IMR-90 (cell line): ENCODE measurements around the gene SLC22A2. TPM values are rescaled to one million over a fixed set of nuclear protein-coding genes. Genes with fewer than 3 reads are reported as not detected.

Experiments used
- ATAC-seq: fragments of 200-7000 bp; cut with Tn5 transposase; 2 replicates; pipeline ENCODE4 v1.9.1; 2020; ENCODE audit warnings: low read depth, mild to moderate bottlenecking, moderate library complexity
- BruUV-seq: library from RNA; stranded (reverse); fragments of 400-500 nt; replicated peaks from 2 replicates; lab custom pipeline; 2021; lab: Mats Ljungman, UMichigan
- CTCF ChIA-PET: fragments of 300-600 bp; formaldehyde crosslinking; extraction: SDS; loops from one replicate; lab custom pipeline; 2021; ENCODE audit warnings: antibody characterized with exemption; lab: Yijun Ruan, JAX
- POLR2A ChIA-PET: fragments of 300-600 bp; sonication (Branson Sonifier 250); formaldehyde crosslinking; loops from one replicate; lab custom pipeline; 2022; ENCODE audit warnings: antibody characterized with exemption; ENCODE audit not compliant: unreplicated experiment; lab: Charles Lee
- DNase-seq: peaks from one replicate; pipeline ENCODE4 v3.0.0; 2013
- H2AFZ ChIP-seq: replicated peaks from 2 replicates; pipeline ENCODE3; 2013; ENCODE audit warnings: low read length, mild to moderate bottlenecking; ENCODE audit not compliant: poor library complexity
- H2AK5ac ChIP-seq: 2 replicates; pipeline ENCODE4 v1.6.1; 2013; ENCODE audit warnings: low read depth, low read length, inconsistent platforms
- H2AK9ac ChIP-seq: replicated peaks from 2 replicates; pipeline ENCODE3; 2013; ENCODE audit warnings: mild to moderate bottlenecking, low read depth, low read length, moderate library complexity; ENCODE audit not compliant: poor library complexity
- H2BK120ac ChIP-seq: 2 replicates; pipeline ENCODE4 v1.6.1; 2013; ENCODE audit warnings: low read depth, low read length, inconsistent platforms
- H2BK15ac ChIP-seq: 3 replicates; pipeline ENCODE4 v1.6.1; 2013; ENCODE audit warnings: low read depth, low read length, inconsistent platforms
- H2BK20ac ChIP-seq: 2 replicates; pipeline ENCODE4 v1.6.1; 2013; ENCODE audit warnings: low read depth, mild to moderate bottlenecking, inconsistent platforms, low read length, moderate library complexity
- H2BK5ac ChIP-seq: 2 replicates; pipeline ENCODE4 v1.6.1; 2013; ENCODE audit warnings: mild to moderate bottlenecking, low read depth, low read length, inconsistent platforms; ENCODE audit not compliant: poor library complexity, severe bottlenecking
- H3K14ac ChIP-seq: replicated peaks from 2 replicates; pipeline ENCODE4 v1.6.1; 2013; ENCODE audit warnings: low read depth, low read length, inconsistent platforms
- H3K18ac ChIP-seq: 2 replicates; pipeline ENCODE4 v1.6.1; 2013; ENCODE audit warnings: low read depth, low read length, control low read depth
- H3K23ac ChIP-seq: 2 replicates; pipeline ENCODE4 v1.6.1; 2013; ENCODE audit warnings: low read depth, low read length, inconsistent platforms
- H3K27ac ChIP-seq: 2 replicates; pipeline ENCODE4 v1.5.1; 2013; ENCODE audit warnings: mild to moderate bottlenecking, control low read depth, low read length; ENCODE audit not compliant: insufficient read depth
- H3K27me3 ChIP-seq: 2 replicates; pipeline ENCODE4 v1.6.1; 2013; ENCODE audit warnings: low read length; ENCODE audit not compliant: control insufficient read depth, insufficient read depth
- H3K36me3 ChIP-seq: 2 replicates; pipeline ENCODE4 v1.6.1; 2013; ENCODE audit warnings: low read length, mixed read lengths; ENCODE audit not compliant: control insufficient read depth, insufficient read depth
- H3K4ac ChIP-seq: 2 replicates; pipeline ENCODE4 v1.6.1; 2013; ENCODE audit warnings: low read depth, low read length, inconsistent platforms
- H3K4me1 ChIP-seq: 2 replicates; pipeline ENCODE4 v1.6.1; 2013; ENCODE audit warnings: low read length, mixed read lengths; ENCODE audit not compliant: control insufficient read depth, insufficient read depth
- H3K4me2 ChIP-seq: 2 replicates; pipeline ENCODE4 v1.6.1; 2013; ENCODE audit warnings: low read depth, mild to moderate bottlenecking, control low read depth, low read length, moderate library complexity
- H3K4me3 ChIP-seq: 2 replicates; pipeline ENCODE4 v1.5.1; 2013; ENCODE audit warnings: low read depth, mild to moderate bottlenecking, control low read depth, low read length, moderate library complexity; ENCODE audit not compliant: insufficient read depth
- H3K56ac ChIP-seq: 2 replicates; pipeline ENCODE4 v1.6.1; 2013; ENCODE audit warnings: low read length, inconsistent platforms; ENCODE audit not compliant: insufficient read depth; ENCODE audit errors: extremely low read depth
- H3K79me1 ChIP-seq, 2 experiments: 2 replicates each; pipeline ENCODE4 v1.6.1; 2013; ENCODE audit warnings: low read length in 2 of 2, inconsistent platforms in 1 of 2, low read depth in 1 of 2
- H3K9ac ChIP-seq: 2 replicates; pipeline ENCODE4 v1.6.1; 2013; ENCODE audit warnings: low read depth, low read length, control low read depth
- H3K9me1 ChIP-seq: 2 replicates; pipeline ENCODE4 v1.6.1; 2013; ENCODE audit warnings: low read length, inconsistent platforms; ENCODE audit not compliant: insufficient read depth
- H3K9me3 ChIP-seq: 2 replicates; pipeline ENCODE4 v1.6.1; 2013; ENCODE audit warnings: low read length; ENCODE audit not compliant: control insufficient read depth, insufficient read depth
- H4K20me1 ChIP-seq: 2 replicates; pipeline ENCODE4 v1.6.1; 2013; ENCODE audit warnings: low read length, inconsistent platforms; ENCODE audit not compliant: insufficient read depth
- H4K5ac ChIP-seq: 2 replicates; pipeline ENCODE4 v1.6.1; 2013; ENCODE audit warnings: mild to moderate bottlenecking, low read depth, low read length, control low read depth
- H4K8ac ChIP-seq, 2 experiments: 2 replicates each; pipeline ENCODE4 v1.6.1; 2013; ENCODE audit warnings: low read depth in 2 of 2, low read length in 2 of 2, control low read depth in 1 of 2, inconsistent platforms in 1 of 2
- H4K91ac ChIP-seq: 2 replicates; pipeline ENCODE4 v1.6.1; 2013; ENCODE audit warnings: low read depth, low read length, inconsistent platforms; ENCODE audit not compliant: insufficient read depth
- MAFK ChIP-seq: IDR thresholded peaks from 2 replicates; pipeline ENCODE4 v1.6.1; 2012; ENCODE audit warnings: low read depth, low read length, improper control_type of control experiment
- POLR2A ChIP-seq: IDR thresholded peaks from 2 replicates; pipeline ENCODE4 v1.6.1; 2012; ENCODE audit warnings: mild to moderate bottlenecking, low read depth, low read length
- SMC3 ChIP-seq: fragments of 150-350 bp; IDR thresholded peaks from 2 replicates; pipeline ENCODE4 v1.6.1; 2016; ENCODE audit warnings: low read depth, mild to moderate bottlenecking, antibody characterized with exemption, low read length, moderate library complexity
- dilution Hi-C: fragments of 300-500 bp; cut with HindIII; formaldehyde crosslinking; loops from one replicate; pipeline ENCODE4 v1.14.3; 2018; ENCODE audit warnings: low sequenced_read_pairs; ENCODE audit not compliant: unreplicated experiment
- in situ Hi-C: fragments of 300-500 bp; cut with MboI; formaldehyde crosslinking; loops from 3 replicates; pipeline ENCODE4 v1.14.3; 2019; ENCODE audit warnings: low sequenced_read_pairs, inconsistent platforms, mixed read lengths
- intact Hi-C: fragments of 100-400 bp; cut with micrococcal nuclease; formaldehyde crosslinking; loops from 2 replicates; pipeline ENCODE4 v1.10.0; 2022
- polyA plus RNA-seq, 3 experiments: library from polyadenylated mRNA; depleted of rRNA; stranded (reverse); fragments of >200 nt; gene quantifications; 2 replicates each; pipeline ENCODE4 v1.2.3, GENCODE V29; 2012; ENCODE audit warnings: low replicate concordance in 1 of 3
- total RNA-seq: library from RNA; depleted of rRNA; stranded (reverse); fragments of >200 nt; gene quantifications from 2 replicates; pipeline ENCODE4 v1.2.3, GENCODE V29; 2012

Gene SLC22A2
- total and polyA plus RNA-seq, 2 of the 4 experiments (the other 2 are of a cell fraction) = not detected

DNA sequence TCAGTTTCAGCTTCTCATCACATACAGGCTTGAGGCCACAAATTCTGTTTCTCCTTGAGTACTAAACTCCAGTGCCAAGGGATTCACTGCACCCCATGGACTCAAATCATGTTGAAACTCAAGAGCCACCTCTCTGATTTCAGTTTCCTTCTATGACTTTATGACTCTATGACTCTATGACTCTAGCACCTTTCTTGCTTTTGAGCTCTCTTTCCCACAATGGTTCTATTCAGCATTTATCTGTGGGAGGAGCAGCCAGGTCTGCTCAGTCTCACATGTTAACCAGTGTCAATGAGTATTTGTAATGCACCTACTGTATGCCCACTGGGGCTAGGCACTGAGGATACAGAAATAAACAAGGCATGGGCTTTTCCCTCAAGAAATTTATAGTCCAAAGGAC lies 14.6 kb upstream of the SLC22A2 start:
- Histone ChIP-seq H3K4ac (no peak overlapping the region), H4K8ac (no peak overlapping the region), H3K4me1 (no peaks in the 10 kb centered on the region), H3K27ac (no peak overlapping the region), H2BK5ac (no peak overlapping the region), H4K20me1 (no peaks in the 10 kb centered on the region), H2BK15ac (no peak overlapping the region), H3K79me1 (no peaks in the 10 kb centered on the region), H2AK5ac (no peak overlapping the region), H3K23ac (no peak overlapping the region), H3K4me3 (no peak overlapping the region), H2AFZ (no peak overlapping the region), H3K14ac (no peak overlapping the region), H3K27me3 (no peaks in the 10 kb centered on the region), H2BK20ac (no peak overlapping the region), H3K9me3 (peaks cover 21% of the 10 kb centered on the region), H4K91ac (no peak overlapping the region), H3K18ac (no peak overlapping the region), H3K9me1 (no peaks in the 10 kb centered on the region), H3K36me3 (no peaks in the 10 kb centered on the region), H2BK120ac (no peak overlapping the region), H3K4me2 (no peak overlapping the region), H2AK9ac (no peak overlapping the region), H4K5ac (no peak overlapping the region), H3K56ac (no peak overlapping the region), H3K9ac (no peak overlapping the region)
- DNase-seq (no peak), ATAC-seq (no peak)
- dilution Hi-C loops = no loop called here
- intact Hi-C loops = no loop called here
- CTCF ChIA-PET = no interaction called here
- POLR2A ChIA-PET = no interaction called here
- BruUV-seq = no TSS peak
- in situ Hi-C loops = no loop called here
- TF ChIP-seq POLR2A (no peak), MAFK (no peak), SMC3 (no peak)
